ENCODE data around the gene CLCA4.

GRCh38 chr1:86582161-86582560 lies 35.3 kb downstream of the CLCA4 start:
- TF ChIP-seq EZH2phosphoT487 (IDR thresholded peaks at IDR 0.05; ENCODE audit: insufficient read depth, low read depth), result no peak
- TF ChIP-seq EZH2 (IDR thresholded peaks at IDR 0.05; ENCODE audit: insufficient read depth, poor library complexity, severe bottlenecking), result no peak

Measured in GM23248 (cell line).